HepG2 (cell line): ENCODE results near the gene ZMYND8. TPM values are rescaled to one million over a fixed set of nuclear protein-coding genes. Genes with fewer than 3 reads are reported as not detected.

ENCODE experiments used
- AFF4 ChIP-seq: sonication (generic); formaldehyde crosslinking; IDR thresholded peaks from 2 replicates; pipeline ENCODE4 v1.4.0; 2020; ENCODE audit warnings: missing genetic modification reagents
- ARID2 ChIP-seq: sonication (generic); formaldehyde crosslinking; IDR thresholded peaks from 2 replicates; pipeline ENCODE4 v1.8.1; 2022; ENCODE audit warnings: mild to moderate bottlenecking, missing genetic modification reagents, borderline replicate concordance
- ARID5B ChIP-seq: IDR thresholded peaks from 2 replicates; pipeline ENCODE4 v1.4.0; 2020; ENCODE audit warnings: mild to moderate bottlenecking, missing genetic modification reagents
- CEBPB ChIP-seq: IDR thresholded peaks from 2 replicates; pipeline ENCODE4 v1.6.1; 2011; ENCODE audit warnings: low read depth, low read length, improper control_type of control experiment, borderline replicate concordance
- NR0B2 ChIP-seq: sonication (generic); formaldehyde crosslinking; IDR thresholded peaks from 2 replicates; pipeline ENCODE4 v1.4.0; 2020; ENCODE audit warnings: mild to moderate bottlenecking, missing genetic modification reagents
- UBTF ChIP-seq: sonication (generic); formaldehyde crosslinking; IDR thresholded peaks from 2 replicates; pipeline ENCODE4 v1.4.0; 2020; ENCODE audit warnings: mild to moderate bottlenecking, missing genetic modification reagents
- ZBTB33 ChIP-seq: sonication (generic); formaldehyde crosslinking; IDR thresholded peaks from 2 replicates; pipeline ENCODE4 v1.4.0; 2020; ENCODE audit warnings: missing genetic modification reagents
- ZNF296 ChIP-seq: sonication (generic); formaldehyde crosslinking; conservative IDR thresholded peaks from 2 replicates; pipeline ENCODE4 v1.5.0; 2020; ENCODE audit warnings: mild to moderate bottlenecking, missing genetic modification reagents
- ZNF563 ChIP-seq: sonication (generic); formaldehyde crosslinking; IDR thresholded peaks from 2 replicates; pipeline ENCODE4 v1.8.0; 2022; ENCODE audit warnings: mild to moderate bottlenecking, moderate library complexity, missing genetic modification reagents
- ZNF564 ChIP-seq: sonication (generic); formaldehyde crosslinking; IDR thresholded peaks from 2 replicates; pipeline ENCODE4 v1.8.1; 2023; ENCODE audit warnings: mild to moderate bottlenecking, missing genetic modification reagents
- ZNF704 ChIP-seq: sonication (generic); formaldehyde crosslinking; IDR thresholded peaks from 2 replicates; pipeline ENCODE4 v1.8.1; 2023; ENCODE audit warnings: mild to moderate bottlenecking, inconsistent platforms, moderate library complexity, missing genetic modification reagents, borderline replicate concordance
- ZNF781 ChIP-seq: sonication (generic); formaldehyde crosslinking; IDR thresholded peaks from 2 replicates; pipeline ENCODE4 v1.5.1; 2020; ENCODE audit warnings: borderline replicate concordance, mild to moderate bottlenecking, missing genetic modification reagents; ENCODE audit errors: not compliant biosample characterization
- polyA plus RNA-seq, 8 experiments: library from polyadenylated mRNA; depleted of rRNA in 3 of 8; stranded (reverse) in 7 of 8; unstranded in 1 of 8; fragments of >200 nt; fragmentation: Illumina TruSeq in 4 of 8; extraction: Trizol in 4 of 8; gene quantifications; 2 replicates each; pipeline versions ENCODE4 v1.2.1 to v1.2.3, GENCODE V29; 2011 to 2016; ENCODE audit warnings: low read depth in 4 of 8, missing spikeins in 1 of 8, mixed read lengths in 1 of 8; ENCODE audit not compliant: insufficient read depth in 1 of 8
- total RNA-seq, 5 experiments: library from RNA; depleted of rRNA; stranded (reverse); fragments of >200 nt; fragmentation: Illumina TruSeq; extraction: Trizol; gene quantifications; 2 replicates each; pipeline ENCODE4 v1.2.3, GENCODE V29; 2016; ENCODE audit warnings: low read depth in 1 of 5

The ZMYND8 gene
- total and polyA plus RNA-seq, 2 of the 13 experiments (the other 11 are each of a cell fraction or from before 2014, with no cell fraction given), result 53.9 to 84.7 TPM

GRCh38 chr20:47343007-47343472, 13.5 kb downstream of the ZMYND8 start (continued):
- TF ChIP-seq ZNF704, result no peak
- peak; percentile 34; the same call in 1 of the 2 replicates for TF ChIP-seq ARID5B (CRISPR knock-in tag)
- no peak for TF ChIP-seq UBTF (CRISPR knock-in tag)
- no peak for TF ChIP-seq ZNF563 (CRISPR knock-in tag)
- no peak for TF ChIP-seq AFF4 (CRISPR knock-in tag)
- 0 out of 2 replicates have a peak, but pooled peaks have one; percentile 29 for TF ChIP-seq NR0B2
- TF ChIP-seq CEBPB, result peak; percentile 51; the same call in 1 of the 2 replicates
- TF ChIP-seq ZBTB33 (CRISPR knock-in tag), result 0 out of 2 replicates have a peak, but pooled peaks have one; percentile 20
- TF ChIP-seq ZNF564, result no peak
- TF ChIP-seq ZNF296, result no peak
- TF ChIP-seq ZNF781, result peak; percentile 54
- no peak for TF ChIP-seq ARID2 (CRISPR knock-in tag)
